Trophoblast cell (in vitro differentiated cells and primary cell): Measurements from ENCODE around the gene CRYBG1.

ENCODE experiments used
- DNase-seq, 2 donors: peaks; one replicate each; pipeline ENCODE4 v3.0.0-alpha.2; 2016
- H2AFZ ChIP-seq: 2 replicates; pipeline ENCODE4 v1.6.1; 2013; ENCODE audit warnings: low read length, moderate library complexity, mild to moderate bottlenecking; ENCODE audit not compliant: insufficient read depth, poor library complexity
- H2AK5ac ChIP-seq: 2 replicates; pipeline ENCODE4 v1.6.1; 2013; ENCODE audit warnings: mild to moderate bottlenecking, low read length
- H2BK120ac ChIP-seq: 2 replicates; pipeline ENCODE4 v1.6.1; 2013; ENCODE audit warnings: low read length, mild to moderate bottlenecking, moderate library complexity; ENCODE audit not compliant: insufficient read depth, poor library complexity
- H2BK12ac ChIP-seq: 2 replicates; pipeline ENCODE4 v1.6.1; 2013; ENCODE audit warnings: mild to moderate bottlenecking, low read length, moderate library complexity
- H2BK5ac ChIP-seq: 2 replicates; pipeline ENCODE4 v1.6.1; 2013; ENCODE audit warnings: low read length, low read depth, moderate library complexity, mild to moderate bottlenecking; ENCODE audit not compliant: poor library complexity
- H3K14ac ChIP-seq: 2 replicates; pipeline ENCODE4 v1.6.1; 2013; ENCODE audit warnings: mild to moderate bottlenecking, low read length
- H3K18ac ChIP-seq: 2 replicates; pipeline ENCODE4 v1.6.1; 2013; ENCODE audit warnings: mild to moderate bottlenecking, low read length
- H3K23ac ChIP-seq: 2 replicates; pipeline ENCODE4 v1.6.1; 2013; ENCODE audit warnings: low read length
- H3K27ac ChIP-seq: 2 replicates; pipeline ENCODE4 v1.5.1; 2013; ENCODE audit warnings: low read depth, mild to moderate bottlenecking, inconsistent platforms, low read length, moderate library complexity
- H3K27me3 ChIP-seq: 2 replicates; pipeline ENCODE4 v1.6.1; 2013; ENCODE audit warnings: inconsistent platforms, mild to moderate bottlenecking, low read length, moderate library complexity; ENCODE audit not compliant: insufficient read depth
- H3K36me3 ChIP-seq, 2 experiments: 1 replicate in 1 of 2; 2 replicates in 1 of 2; pipeline ENCODE4 v1.6.1; 2013; ENCODE audit warnings: low read length in 2 of 2, mild to moderate bottlenecking in 2 of 2, moderate library complexity in 1 of 2; ENCODE audit not compliant: insufficient read depth in 2 of 2, control insufficient read depth in 1 of 2
- H3K4ac ChIP-seq: 2 replicates; pipeline ENCODE4 v1.6.1; 2013; ENCODE audit warnings: low read depth, mild to moderate bottlenecking, low read length, moderate library complexity
- H3K4me1 ChIP-seq, 2 experiments: 1 replicate in 1 of 2; 2 replicates in 1 of 2; pipeline ENCODE4 v1.6.1; 2013; ENCODE audit warnings: low read length in 2 of 2, mild to moderate bottlenecking in 2 of 2, moderate library complexity in 1 of 2; ENCODE audit not compliant: insufficient read depth in 2 of 2, control insufficient read depth in 1 of 2
- H3K4me2 ChIP-seq: 2 replicates; pipeline ENCODE4 v1.6.1; 2013; ENCODE audit warnings: inconsistent platforms, mild to moderate bottlenecking, low read length, moderate library complexity
- H3K4me3 ChIP-seq: 2 replicates; pipeline ENCODE4 v1.5.1; 2013; ENCODE audit warnings: mild to moderate bottlenecking, low read depth, low read length, inconsistent platforms
- H3K79me1 ChIP-seq: one replicate; pipeline ENCODE4 v1.6.1; 2013; ENCODE audit warnings: low read length
- H3K79me2 ChIP-seq: 2 replicates; pipeline ENCODE4 v1.6.1; 2013; ENCODE audit warnings: low read length, mild to moderate bottlenecking; ENCODE audit not compliant: control insufficient read depth, insufficient read depth, poor library complexity
- H3K9ac ChIP-seq: 2 replicates; pipeline ENCODE4 v1.6.1; 2013; ENCODE audit warnings: mild to moderate bottlenecking, low read length
- H3K9me3 ChIP-seq: 2 replicates; pipeline ENCODE4 v1.6.1; 2013; ENCODE audit warnings: low read depth, mild to moderate bottlenecking, control low read depth, inconsistent platforms, low read length; ENCODE audit not compliant: insufficient read depth
- H4K12ac ChIP-seq: 2 replicates; pipeline ENCODE4 v1.6.1; 2013; ENCODE audit warnings: low read depth, mild to moderate bottlenecking, low read length, moderate library complexity
- H4K8ac ChIP-seq: 2 replicates; pipeline ENCODE4 v1.6.1; 2013; ENCODE audit warnings: low read depth, mild to moderate bottlenecking, low read length, moderate library complexity
- H4K91ac ChIP-seq: one replicate; pipeline ENCODE4 v1.6.1; 2013; ENCODE audit warnings: low read depth, mild to moderate bottlenecking, low read length, moderate library complexity
- WGBS: extraction: QIAGEN DNeasy Blood & Tissue Kit; methylation state at CpG from one replicate; pipeline ENCODE4 v1.1.7; 2013; ENCODE audit warnings: missing lambda C conversion rate; ENCODE audit not compliant: insufficient read length, insufficient coverage; ENCODE audit errors: extremely low coverage; 5-methylcytosine and 5-hydroxymethylcytosine counted together

The CRYBG1 gene

GRCh38 chr6:106508277-106508676, 147.8 kb downstream of the CRYBG1 start:
- Histone ChIP-seq H3K14ac (no peak overlapping the region), H3K4me3 (no peak overlapping the region), H3K4ac (no peak overlapping the region), H3K4me2 (no peak overlapping the region), H3K23ac (no peak overlapping the region), H3K9ac (no peak overlapping the region), H3K18ac (no peak overlapping the region), H3K4me1 (peaks cover 16 to 21% of the 10 kb centered on the region in 2 experiments), H4K8ac (no peak overlapping the region), H4K91ac (no peak overlapping the region), H2AK5ac (no peak overlapping the region), H2BK5ac (no peak overlapping the region), H3K27ac (no peak overlapping the region), H2AFZ (no peak overlapping the region), H4K12ac (no peak overlapping the region), H3K27me3 (peaks cover 41% of the 10 kb centered on the region), H2BK120ac (no peak overlapping the region), H2BK12ac (no peak overlapping the region), H3K9me3 (no peaks in the 10 kb centered on the region), H3K79me2 (no peaks in the 10 kb centered on the region), H3K79me1 (no peaks in the 10 kb centered on the region), H3K36me3 (no peaks in the 10 kb centered on the region)
- DNase-seq: no peak
- WGBS: no CpG with 5 or more reads among the region's 2 CpGs

GRCh38 chr6:106508834-106509233, 148.3 kb downstream of the CRYBG1 start:
- Histone ChIP-seq H2BK5ac (no peak overlapping the region), H3K79me2 (no peaks in the 10 kb centered on the region), H3K9me3 (no peaks in the 10 kb centered on the region), H2AFZ (no peak overlapping the region), H3K79me1 (no peaks in the 10 kb centered on the region), H3K14ac (no peak overlapping the region), H2AK5ac (no peak overlapping the region), H4K91ac (no peak overlapping the region), H3K27ac (no peak overlapping the region), H3K4me3 (no peak overlapping the region), H2BK12ac (no peak overlapping the region), H4K12ac (no peak overlapping the region), H3K9ac (no peak overlapping the region), H4K8ac (no peak overlapping the region), H3K4ac (no peak overlapping the region), H3K23ac (no peak overlapping the region), H2BK120ac (no peak overlapping the region), H3K4me1 (peaks cover 16 to 21% of the 10 kb centered on the region in 2 experiments), H3K18ac (no peak overlapping the region), H3K4me2 (no peak overlapping the region), H3K36me3 (no peaks in the 10 kb centered on the region), H3K27me3 (peaks cover 42% of the 10 kb centered on the region)
- WGBS: no CpG with 5 or more reads among the region's 3 CpGs
- no peak for DNase-seq

- Histone ChIP-seq H3K4me3 (no peak overlapping the region), H3K27me3 (peaks cover 42% of the 10 kb centered on the region), H2AK5ac (no peak overlapping the region), H3K36me3 (no peaks in the 10 kb centered on the region), H2BK12ac (no peak overlapping the region), H3K9ac (no peak overlapping the region), H3K4me2 (peak overlapping the region; percentile 62), H4K12ac (no peak overlapping the region), H3K14ac (no peak overlapping the region), H3K4me1 (peaks cover 16 to 21% of the 10 kb centered on the region in 2 experiments), H2AFZ (no peak overlapping the region), H3K4ac (no peak overlapping the region), H2BK120ac (no peak overlapping the region), H3K18ac (no peak overlapping the region), H2BK5ac (no peak overlapping the region), H3K9me3 (no peaks in the 10 kb centered on the region), H3K79me2 (no peaks in the 10 kb centered on the region), H4K91ac (no peak overlapping the region), H4K8ac (no peak overlapping the region), H3K79me1 (no peaks in the 10 kb centered on the region), H3K27ac (no peak overlapping the region), H3K23ac (peak overlapping the region; percentile 29)
- DNase-seq: no peak
- no CpG with 5 or more reads among the region's 25 CpGs for WGBS
Measured at GRCh38 chr6:106509420-106510089, 149.0 kb downstream of the CRYBG1 start.

GRCh38 chr6:106510090-106510970, 149.8 kb downstream of the CRYBG1 start:
- no peak overlapping the region for H4K8ac ChIP-seq
- WGBS: no CpG with 5 or more reads among the region's 56 CpGs

More at GRCh38 chr6:106510090-106510970, 149.8 kb downstream of the CRYBG1 start:
- Histone ChIP-seq H2AK5ac (no peak overlapping the region), H3K79me1 (no peaks in the 10 kb centered on the region), H3K79me2 (no peaks in the 10 kb centered on the region), H3K9ac (no peak overlapping the region), H3K27me3 (peaks cover 42% of the 10 kb centered on the region), H3K4me1 (peaks cover 16 to 21% of the 10 kb centered on the region in 2 experiments), H4K91ac (no peak overlapping the region), H3K4me2 (peak overlapping the region; percentile 62), H2BK12ac (no peak overlapping the region), H2BK5ac (no peak overlapping the region), H3K18ac (no peak overlapping the region), H2AFZ (peak overlapping the region; percentile 11), H3K14ac (no peak overlapping the region), H4K12ac (no peak overlapping the region), H2BK120ac (no peak overlapping the region), H3K36me3 (no peaks in the 10 kb centered on the region), H3K4me3 (peak overlapping the region; percentile 39), H3K27ac (no peak overlapping the region), H3K9me3 (no peaks in the 10 kb centered on the region), H3K23ac (no peak overlapping the region), H3K4ac (no peak overlapping the region)
- DNase-seq: peak; percentile 56 to 71
